ENCODE measurements around the gene RSPH6A.

The RSPH6A gene

DNA sequence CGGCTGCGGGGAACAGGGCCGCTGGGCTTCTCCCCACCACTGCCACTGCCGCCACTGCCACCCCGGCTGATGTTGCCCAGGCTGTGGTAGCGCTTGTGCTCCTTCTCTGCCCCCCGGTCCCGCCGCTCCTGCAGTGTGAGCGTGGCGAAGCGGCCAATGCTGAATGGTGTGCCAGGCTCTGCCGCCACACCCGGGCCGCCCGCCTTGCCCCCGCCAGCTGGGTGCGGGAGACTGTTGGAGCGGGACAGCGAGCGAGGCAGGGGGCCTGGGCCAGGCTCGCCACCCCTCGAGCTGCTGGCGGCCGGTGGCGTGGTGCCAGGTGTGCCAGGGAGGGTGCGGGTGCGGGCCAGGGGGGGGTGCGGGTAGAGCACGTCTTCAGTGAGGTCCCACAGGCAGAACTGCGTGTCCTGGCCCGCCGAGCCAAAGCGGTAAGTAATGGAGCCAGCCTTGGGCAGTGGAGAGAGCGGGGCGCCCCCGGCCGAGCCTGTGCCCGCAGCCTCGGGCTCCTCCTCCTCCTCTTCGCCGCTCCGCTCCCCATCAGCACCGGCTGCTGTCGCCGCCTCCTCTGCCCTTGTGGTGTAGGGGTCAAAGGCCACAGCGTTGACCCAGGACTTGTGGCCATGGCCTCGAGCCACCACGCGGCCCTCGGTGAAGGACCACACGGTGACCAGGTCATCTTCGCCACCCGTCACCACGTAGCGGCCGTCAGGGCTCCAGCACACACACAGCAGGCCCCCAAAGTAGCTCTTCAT lies 29.2 kb downstream of the RSPH6A start:
- Histone ChIP-seq H3K27ac (ENCODE audit: low read depth, low read length) (no peak overlapping the region), H3K9me3 (ENCODE audit: control insufficient read depth, insufficient read depth, low read length) (no peaks in the 10 kb centered on the region), H3K4me1 (ENCODE audit: control insufficient read depth, insufficient read depth, low read length) (peaks cover 9% of the 10 kb centered on the region), H3K9ac (ENCODE audit: low read depth, low read length) (no peak overlapping the region), H3K27me3 (ENCODE audit: control insufficient read depth, insufficient read depth, low read length) (peaks cover 2% of the 10 kb centered on the region; the same call in 1 of the 2 replicates), H3K4me3 (ENCODE audit: low read depth, low read length) (no peak overlapping the region), H3K36me3 (ENCODE audit: control insufficient read depth, insufficient read depth, low read length) (peaks cover 48% of the 10 kb centered on the region)

DNA sequence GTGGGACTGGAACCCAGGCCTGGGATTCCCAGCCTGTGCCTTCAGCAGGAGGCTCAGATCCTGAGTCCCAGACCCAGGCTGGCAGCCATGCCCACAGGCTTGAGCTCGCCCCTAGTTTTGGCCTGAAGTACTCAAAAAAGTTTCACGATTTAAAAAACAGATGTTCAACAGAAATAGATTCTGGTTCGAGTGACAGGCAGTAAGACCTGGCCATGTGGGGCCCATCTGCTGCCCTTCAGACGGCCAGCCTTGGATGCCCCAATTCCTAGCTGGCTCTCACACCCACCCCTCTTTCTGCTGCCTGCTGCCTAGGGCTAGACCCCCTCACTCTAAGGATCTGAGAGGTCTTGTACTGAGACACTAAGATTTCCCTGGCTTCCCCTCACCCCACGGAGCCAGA lies 30.0 kb downstream of the RSPH6A start:
- H3K36me3 ChIP-seq (ENCODE audit: control insufficient read depth, insufficient read depth, low read length): peaks cover 42% of the 10 kb centered on the region

GRCh38 chr19:45784096-45784495 lies 31.0 kb downstream of the RSPH6A start:
- no peaks in the 10 kb centered on the region for H3K9me3 ChIP-seq (ENCODE audit: control insufficient read depth, insufficient read depth, low read length)
- peaks cover 14% of the 10 kb centered on the region; the same call in 1 of the 2 replicates for H3K27me3 ChIP-seq (ENCODE audit: control insufficient read depth, insufficient read depth, low read length)
- H3K27ac ChIP-seq (ENCODE audit: low read depth, low read length): no peak overlapping the region
- peaks cover 18% of the 10 kb centered on the region for H3K4me1 ChIP-seq (ENCODE audit: control insufficient read depth, insufficient read depth, low read length)
- H3K4me3 ChIP-seq (ENCODE audit: low read depth, low read length): no peak overlapping the region
- H3K36me3 ChIP-seq (ENCODE audit: control insufficient read depth, insufficient read depth, low read length): peaks cover 37% of the 10 kb centered on the region
- no peak overlapping the region for H3K9ac ChIP-seq (ENCODE audit: low read depth, low read length)

More for the DNA sequence above, 30.0 kb downstream of the RSPH6A start:
- Histone ChIP-seq H3K9ac (ENCODE audit: low read depth, low read length) (no peak overlapping the region), H3K27ac (ENCODE audit: low read depth, low read length) (no peak overlapping the region), H3K9me3 (ENCODE audit: control insufficient read depth, insufficient read depth, low read length) (no peaks in the 10 kb centered on the region), H3K4me1 (ENCODE audit: control insufficient read depth, insufficient read depth, low read length) (peaks cover 13% of the 10 kb centered on the region), H3K27me3 (ENCODE audit: control insufficient read depth, insufficient read depth, low read length) (peaks cover 9% of the 10 kb centered on the region; the same call in 1 of the 2 replicates), H3K4me3 (ENCODE audit: low read depth, low read length) (no peak overlapping the region)

GRCh38 chr19:45782820-45783785 lies 32.0 kb downstream of the RSPH6A start:
- Histone ChIP-seq H3K4me1 (ENCODE audit: control insufficient read depth, insufficient read depth, low read length) (peaks cover 22% of the 10 kb centered on the region), H3K27ac (ENCODE audit: low read depth, low read length) (peak overlapping the region; percentile 59), H3K4me3 (ENCODE audit: low read depth, low read length) (no peak overlapping the region), H3K36me3 (ENCODE audit: control insufficient read depth, insufficient read depth, low read length) (peaks cover 27% of the 10 kb centered on the region), H3K9me3 (ENCODE audit: control insufficient read depth, insufficient read depth, low read length) (no peaks in the 10 kb centered on the region), H3K9ac (ENCODE audit: low read depth, low read length) (no peak overlapping the region), H3K27me3 (ENCODE audit: control insufficient read depth, insufficient read depth, low read length) (peaks cover 14% of the 10 kb centered on the region; the same call in 1 of the 2 replicates)

DNA sequence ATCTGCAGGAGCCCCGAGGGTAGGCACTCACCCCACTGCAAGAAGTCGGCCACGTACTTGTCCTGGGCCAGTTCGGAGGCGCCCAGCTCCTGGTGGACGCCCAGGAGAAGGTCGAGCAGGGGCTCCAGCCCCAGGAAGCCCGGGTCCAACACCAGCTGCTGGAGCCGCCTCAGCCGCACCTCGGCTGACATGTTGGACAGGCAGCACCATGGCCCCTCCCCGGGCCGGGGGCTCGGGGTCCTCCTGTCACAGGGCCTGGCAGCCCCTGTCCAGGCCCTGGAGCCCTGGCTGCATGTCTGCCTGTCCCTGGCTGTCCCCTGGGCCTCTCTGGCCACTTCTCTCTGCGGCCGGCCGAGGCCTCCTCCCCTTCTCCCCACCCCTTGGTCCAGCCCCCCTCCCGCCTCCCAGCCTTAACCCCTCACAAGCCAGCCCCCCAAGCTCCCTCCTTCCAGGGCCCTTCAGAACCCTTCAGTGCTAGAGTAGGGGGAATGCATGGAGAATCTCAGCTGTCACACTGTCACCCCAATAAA lies 32.9 kb downstream of the RSPH6A start, which contains the start of gene DMPK:
TSS of gene DMPK (minus strand) at position 329 of the 530 bp plus-strand sequence. CDS start at position 191, 138 bp downstream.
- Histone ChIP-seq H3K9me3 (ENCODE audit: control insufficient read depth, insufficient read depth, low read length) (no peaks in the 10 kb centered on the region), H3K4me3 (ENCODE audit: low read depth, low read length) (no peak within 1 kb of the TSS), H3K36me3 (ENCODE audit: control insufficient read depth, insufficient read depth, low read length) (peaks cover 26% of the 10 kb centered on the region), H3K27me3 (ENCODE audit: control insufficient read depth, insufficient read depth, low read length) (peaks cover 14% of the 10 kb centered on the region; the same call in 1 of the 2 replicates), H3K4me1 (ENCODE audit: control insufficient read depth, insufficient read depth, low read length) (peaks cover 22% of the 10 kb centered on the region), H3K9ac (ENCODE audit: low read depth, low read length) (no peak within 1 kb of the TSS), H3K27ac (ENCODE audit: low read depth, low read length) (peak within 1 kb of the TSS; percentile 59)

DNA sequence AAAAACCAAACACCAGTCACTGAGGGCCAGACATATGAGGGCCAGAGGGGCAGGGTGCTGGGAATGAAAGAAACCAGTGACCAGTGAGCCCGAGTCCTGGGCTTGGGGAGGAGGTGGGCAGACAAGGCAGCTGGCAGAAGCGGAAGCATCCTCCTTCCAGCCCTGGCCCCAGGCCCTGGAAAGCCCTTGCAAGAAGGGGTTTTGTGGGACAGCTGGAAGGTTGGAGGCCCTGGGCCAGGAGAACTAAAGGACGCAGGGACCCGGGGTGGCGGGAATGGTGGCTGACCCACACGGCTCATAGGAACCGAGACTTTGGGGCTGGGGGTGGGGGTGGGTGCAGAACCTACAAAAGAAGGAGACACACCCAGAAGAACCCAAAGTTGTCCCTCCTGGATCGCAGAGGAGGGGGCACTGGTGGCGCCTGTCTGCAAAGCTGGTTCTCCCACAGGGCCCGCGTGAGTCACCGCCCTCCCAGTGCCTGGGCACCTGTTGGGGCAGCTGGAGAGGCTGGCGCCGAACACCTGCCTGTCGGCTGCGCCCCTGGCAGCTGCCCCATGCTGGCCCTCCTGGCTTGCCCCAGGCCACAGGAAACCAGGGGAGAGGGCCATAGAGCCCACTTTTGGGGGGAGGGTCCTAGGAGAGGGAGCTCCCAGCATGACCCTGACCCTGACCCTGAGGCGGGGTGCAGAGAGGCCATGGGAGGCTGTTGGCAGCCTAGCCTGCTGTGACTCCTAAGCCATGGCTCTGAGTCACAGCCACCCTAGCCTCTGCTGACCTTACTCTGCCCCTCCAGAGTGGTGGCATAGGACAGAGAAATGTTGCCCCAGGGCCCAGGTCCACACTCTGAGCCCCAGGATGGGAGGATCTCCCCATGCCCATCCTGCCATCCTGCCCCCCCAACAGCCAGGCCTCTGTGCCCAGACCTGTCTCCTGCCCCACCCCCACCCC lies 33.6 kb downstream of the RSPH6A start:
- Histone ChIP-seq H3K27me3 (ENCODE audit: control insufficient read depth, insufficient read depth, low read length) (peaks cover 14% of the 10 kb centered on the region; the same call in 1 of the 2 replicates), H3K9me3 (ENCODE audit: control insufficient read depth, insufficient read depth, low read length) (no peaks in the 10 kb centered on the region), H3K4me3 (ENCODE audit: low read depth, low read length) (no peak overlapping the region), H3K36me3 (ENCODE audit: control insufficient read depth, insufficient read depth, low read length) (peaks cover 26% of the 10 kb centered on the region), H3K27ac (ENCODE audit: low read depth, low read length) (no peak overlapping the region), H3K4me1 (ENCODE audit: control insufficient read depth, insufficient read depth, low read length) (peaks cover 22% of the 10 kb centered on the region), H3K9ac (ENCODE audit: low read depth, low read length) (no peak overlapping the region)

DNA sequence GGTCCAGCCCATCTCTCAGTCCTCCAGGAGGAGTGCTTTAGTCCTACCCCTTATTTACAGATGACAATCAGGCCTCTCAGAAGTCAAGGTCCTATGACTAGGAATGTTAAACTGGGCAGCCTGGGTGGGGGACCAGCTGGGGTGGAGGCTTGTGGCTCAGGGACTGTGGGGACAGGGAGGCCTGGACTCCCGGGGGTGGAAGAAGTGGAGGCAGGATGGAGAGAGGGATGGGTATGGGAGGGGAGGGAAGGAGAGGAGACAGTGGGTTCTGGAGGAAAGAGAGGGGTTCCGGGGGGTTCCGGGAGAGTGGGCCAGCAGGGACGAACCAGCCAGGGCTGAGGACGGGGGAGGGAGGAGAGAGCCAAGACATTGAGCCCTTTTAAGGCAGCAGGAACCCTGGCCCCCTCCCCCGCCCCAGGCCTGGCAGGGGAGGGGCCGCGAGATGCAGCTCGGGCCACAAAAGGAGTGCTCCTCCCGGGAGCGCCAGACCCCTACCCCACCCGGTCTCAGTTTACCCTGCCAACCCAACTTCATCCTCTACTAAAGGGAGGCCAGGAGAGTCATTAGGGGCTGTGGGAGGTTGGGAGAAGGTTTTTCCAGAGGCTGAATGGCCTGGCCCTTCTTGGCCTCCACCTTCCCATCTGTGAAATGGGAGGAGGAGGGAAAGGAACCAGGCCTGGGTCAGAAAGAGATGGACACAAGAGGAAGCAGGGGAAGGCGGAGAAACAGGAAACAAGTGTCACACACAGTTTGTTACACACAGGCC lies 34.5 kb downstream of the RSPH6A start:
- Histone ChIP-seq H3K4me3 (ENCODE audit: low read depth, low read length) (no peak overlapping the region), H3K27me3 (ENCODE audit: control insufficient read depth, insufficient read depth, low read length) (peaks cover 14% of the 10 kb centered on the region; the same call in 1 of the 2 replicates), H3K9ac (ENCODE audit: low read depth, low read length) (no peak overlapping the region), H3K36me3 (ENCODE audit: control insufficient read depth, insufficient read depth, low read length) (peaks cover 19% of the 10 kb centered on the region), H3K4me1 (ENCODE audit: control insufficient read depth, insufficient read depth, low read length) (peaks cover 22% of the 10 kb centered on the region), H3K27ac (ENCODE audit: low read depth, low read length) (no peak overlapping the region), H3K9me3 (ENCODE audit: control insufficient read depth, insufficient read depth, low read length) (no peaks in the 10 kb centered on the region)

GRCh38 chr19:45780146-45780447 lies 35.0 kb downstream of the RSPH6A start:
- no peak overlapping the region for H3K9ac ChIP-seq (ENCODE audit: low read depth, low read length)
- H3K27ac ChIP-seq (ENCODE audit: low read depth, low read length): peak overlapping the region; percentile 50
- no peaks in the 10 kb centered on the region for H3K9me3 ChIP-seq (ENCODE audit: control insufficient read depth, insufficient read depth, low read length)
- H3K4me1 ChIP-seq (ENCODE audit: control insufficient read depth, insufficient read depth, low read length): peaks cover 22% of the 10 kb centered on the region
- peaks cover 14% of the 10 kb centered on the region; the same call in 1 of the 2 replicates for H3K27me3 ChIP-seq (ENCODE audit: control insufficient read depth, insufficient read depth, low read length)
- H3K36me3 ChIP-seq (ENCODE audit: control insufficient read depth, insufficient read depth, low read length): peaks cover 14% of the 10 kb centered on the region
- H3K4me3 ChIP-seq (ENCODE audit: low read depth, low read length): peak overlapping the region; percentile 51; the same call in 1 of the 2 replicates

- peak overlapping the region; percentile 67 for H3K4me3 ChIP-seq (ENCODE audit: low read depth, low read length)
- H3K27ac ChIP-seq (ENCODE audit: low read depth, low read length): peak overlapping the region; percentile 50
- peaks cover 22% of the 10 kb centered on the region for H3K4me1 ChIP-seq (ENCODE audit: control insufficient read depth, insufficient read depth, low read length)
- H3K36me3 ChIP-seq (ENCODE audit: control insufficient read depth, insufficient read depth, low read length): peaks cover 12% of the 10 kb centered on the region
- no peaks in the 10 kb centered on the region for H3K9me3 ChIP-seq (ENCODE audit: control insufficient read depth, insufficient read depth, low read length)
- H3K9ac ChIP-seq (ENCODE audit: low read depth, low read length): no peak overlapping the region
- H3K27me3 ChIP-seq (ENCODE audit: control insufficient read depth, insufficient read depth, low read length): peaks cover 14% of the 10 kb centered on the region; the same call in 1 of the 2 replicates
Measured at GRCh38 chr19:45779231-45780145, 35.6 kb downstream of the RSPH6A start.

Data from HUES48 (cell line).